ENCODE results near the gene FAM180B. TPM values are rescaled to one million over a fixed set of nuclear protein-coding genes. Genes with fewer than 3 reads are reported as not detected.

The FAM180B gene
- total and polyA plus RNA-seq, 10 of the 15 experiments (the other 5 are each of a cell fraction or from before 2014, with no cell fraction given): 0.04 to 0.34 TPM; not detected in 8

GRCh38 chr11:47539681-47540039 lies 46.8 kb upstream of the FAM180B start:
- Histone ChIP-seq H3K36me3 (ENCODE audit: control insufficient read depth in 2 of 2, insufficient read depth in 2 of 2, low read length in 1 of 2) (peaks cover 2 to 7% of the 10 kb centered on the region in 2 experiments; a peak in 2 of 4 replicates), H3K4me1 (ENCODE audit: control insufficient read depth, insufficient read depth, low read length) (peaks cover 8% of the 10 kb centered on the region), H2AFZ (ENCODE audit: control insufficient read depth, low read depth, low read length) (no peak overlapping the region), H3K9ac (ENCODE audit: control insufficient read depth, insufficient read depth, low read length) (no peak overlapping the region), H3K27ac (ENCODE audit: control insufficient read depth, insufficient read depth) (no peak overlapping the region), H3K9me3 (replicated peaks; ENCODE audit: control insufficient read depth, insufficient read depth, low read length) (no peaks in the 10 kb centered on the region), H3K79me2 (ENCODE audit: control insufficient read depth, insufficient read depth, low read length) (peaks cover 88% of the 10 kb centered on the region), H3K4me2 (ENCODE audit: control insufficient read depth, insufficient read depth) (no peak overlapping the region), H4K20me1 (ENCODE audit: control insufficient read depth, insufficient read depth) (peaks cover 13% of the 10 kb centered on the region), H3K27me3 (replicated peaks in 1 of 2; ENCODE audit: control insufficient read depth in 2 of 2, insufficient read depth in 2 of 2, low read length in 1 of 2) (no peaks in the 10 kb centered on the region), H3K4me3 (no peak overlapping the region)
- in situ Hi-C loops (cut with MboI): no loop called here
- SMC1A ChIA-PET (ENCODE audit: uncharacterized antibody, unreplicated experiment): interaction anchor here (1.0 to 7.2 kb wide), 10 partner anchors 7 to 269 kb away, joined by 3 to 42 read pairs (median 4); no protein-coding TSS in a partner anchor
- no peak for ATAC-seq
- WGBS (ENCODE audit: insufficient coverage, insufficient replicate concordance, low lambda C conversion rate, missing lambda C conversion rate): 97% methylated on average over 2 of the region's 2 CpGs
- no peak for DNase-seq (ENCODE audit: low read depth, low spot score)
- POLR2A ChIA-PET: interaction anchor here (1.1 to 2.2 kb wide), 4 partner anchors 12 to 41 kb away, joined by 5 to 8 read pairs (median 6); no protein-coding TSS in a partner anchor
- TF ChIP-seq SPI1 (IDR thresholded peaks at IDR 0.05; ENCODE audit: borderline replicate concordance, insufficient read depth, low read depth, low read length): no peak
- no TSS peak for BruUV-seq (replicated peaks)
- RAD21 ChIA-PET (ENCODE audit: unreplicated experiment): interaction anchor here (1.1 kb wide), 1 partner anchor 26 kb away, joined by 3 read pairs; no protein-coding TSS in a partner anchor
- intact Hi-C loops (cut with micrococcal nuclease; ENCODE audit: unreplicated experiment): no loop called here
- FAIRE-seq: no peak
- CTCF ChIA-PET: interaction anchor here (1.3 to 3.3 kb wide), 2 partner anchors 10 to 12 kb away, joined by 3 to 15 read pairs; no protein-coding TSS in a partner anchor

GRCh38 chr11:47541070-47541469 lies 45.4 kb upstream of the FAM180B start:
- Histone ChIP-seq H3K27me3 (replicated peaks in 1 of 2; ENCODE audit: control insufficient read depth in 2 of 2, insufficient read depth in 2 of 2, low read length in 1 of 2) (no peaks in the 10 kb centered on the region), H4K20me1 (ENCODE audit: control insufficient read depth, insufficient read depth) (peaks cover 13% of the 10 kb centered on the region), H3K36me3 (ENCODE audit: control insufficient read depth in 2 of 2, insufficient read depth in 2 of 2, low read length in 1 of 2) (peaks cover 2 to 7% of the 10 kb centered on the region in 2 experiments; a peak in 2 of 4 replicates), H3K4me1 (ENCODE audit: control insufficient read depth, insufficient read depth, low read length) (peaks cover 8% of the 10 kb centered on the region), H3K9ac (ENCODE audit: control insufficient read depth, insufficient read depth, low read length) (no peak overlapping the region), H3K4me2 (ENCODE audit: control insufficient read depth, insufficient read depth) (no peak overlapping the region), H3K27ac (ENCODE audit: control insufficient read depth, insufficient read depth) (no peak overlapping the region), H3K79me2 (ENCODE audit: control insufficient read depth, insufficient read depth, low read length) (peaks cover 89% of the 10 kb centered on the region), H3K4me3 (no peak overlapping the region), H2AFZ (ENCODE audit: control insufficient read depth, low read depth, low read length) (no peak overlapping the region), H3K9me3 (replicated peaks; ENCODE audit: control insufficient read depth, insufficient read depth, low read length) (no peaks in the 10 kb centered on the region)
- intact Hi-C loops (cut with micrococcal nuclease; ENCODE audit: unreplicated experiment) (no loop called here), in situ Hi-C loops (cut with MboI) (no loop called here)
- ATAC-seq: no peak; the same call in 2 of the 3 replicates
- 97% methylated on average over 2 of the region's 2 CpGs for WGBS (ENCODE audit: insufficient coverage, insufficient replicate concordance, low lambda C conversion rate, missing lambda C conversion rate)
- TF ChIP-seq MYB (IDR thresholded peaks at IDR 0.05; ENCODE audit: borderline replicate concordance, low read depth, low read length): no peak
- CTCF ChIA-PET: no interaction called here
- BruUV-seq (replicated peaks): no TSS peak
- RAD21 ChIA-PET (ENCODE audit: unreplicated experiment): interaction anchor here (1.8 kb wide), 1 partner anchor 26 kb away, joined by 5 read pairs; no protein-coding TSS in a partner anchor
- SMC1A ChIA-PET (ENCODE audit: uncharacterized antibody, unreplicated experiment): interaction anchor here (0.8 to 7.2 kb wide), 4 partner anchors 9 to 32 kb away, joined by 3 to 42 read pairs (median 9); partner anchors contain the start of gene CELF1
- no peak for DNase-seq (ENCODE audit: low read depth, low spot score)
- FAIRE-seq: no peak
- POLR2A ChIA-PET: interaction anchor here (1.2 to 2.2 kb wide), 2 partner anchors 23 to 25 kb away, joined by 3 to 8 read pairs; no protein-coding TSS in a partner anchor

All from GM12878 (cell line).